Stimulated activated CD8-positive, alpha-beta memory T cell treated with anti-CD3 and anti-CD28 coated beads, Interleukin-7, amount 100 ng/mL, for 48 hours (primary cell): ENCODE measurements around the gene ST6GAL2.

Experiments used
- DNase-seq, 2 donors: peaks; one replicate each; pipeline ENCODE4 v3.0.0-alpha.2; 2020; ENCODE audit warnings: low read depth in 1 of 2; ENCODE audit errors: extremely low read depth in 1 of 2

Gene ST6GAL2

GRCh38 chr2:106866641-106867040, 19.3 kb downstream of the ST6GAL2 start:
- no peak for DNase-seq

DNA sequence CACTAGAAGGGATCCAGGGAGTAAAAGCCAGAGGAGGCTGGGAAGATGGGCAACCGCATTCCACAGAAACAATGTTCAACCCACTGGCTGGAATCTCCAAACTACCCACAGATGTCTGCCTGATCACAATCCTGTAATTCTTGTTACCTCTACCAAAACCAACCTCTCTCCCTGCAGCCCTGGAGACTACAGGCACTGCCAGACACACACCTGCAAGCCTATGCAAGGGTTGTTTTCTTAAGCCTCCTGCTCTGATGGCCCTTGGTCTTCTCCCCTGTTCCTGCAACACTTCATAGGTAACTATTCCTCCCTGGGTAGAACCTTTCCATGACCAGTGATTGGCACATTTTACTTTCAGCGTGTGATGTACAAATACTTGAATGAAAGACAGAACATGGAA, 21.9 kb downstream of the ST6GAL2 start:
- DNase-seq: no peak

DNA sequence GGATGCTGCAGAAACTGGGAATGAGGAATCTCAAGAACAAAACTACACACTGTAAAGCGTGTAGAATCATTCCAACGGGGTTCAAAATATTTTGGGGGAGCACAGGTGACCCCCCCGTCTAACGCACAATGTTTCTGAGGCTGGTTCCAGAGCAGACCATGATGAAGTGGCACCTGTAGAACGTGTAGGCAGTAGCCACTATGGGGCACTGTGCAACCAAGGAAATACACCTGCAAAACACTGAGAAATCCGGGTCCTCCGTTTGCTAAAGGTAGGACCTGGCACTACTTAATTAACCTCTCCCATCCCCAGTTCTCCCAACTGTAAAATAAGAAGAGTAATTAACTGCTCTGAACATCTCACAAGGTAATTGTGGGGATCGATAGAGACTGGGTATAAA, 22.6 kb downstream of the ST6GAL2 start:
- DNase-seq: no peak

- no peak for DNase-seq
Observed at GRCh38 chr2:106859498-106859897, 26.5 kb downstream of the ST6GAL2 start.

GRCh38 chr2:106858810-106859209, 27.2 kb downstream of the ST6GAL2 start:
- DNase-seq: no peak

- DNase-seq: no peak
Observed at GRCh38 chr2:106857882-106858478, 28.0 kb downstream of the ST6GAL2 start.

- DNase-seq: no peak
Observed at GRCh38 chr2:106853631-106854030, 32.3 kb downstream of the ST6GAL2 start.

DNA sequence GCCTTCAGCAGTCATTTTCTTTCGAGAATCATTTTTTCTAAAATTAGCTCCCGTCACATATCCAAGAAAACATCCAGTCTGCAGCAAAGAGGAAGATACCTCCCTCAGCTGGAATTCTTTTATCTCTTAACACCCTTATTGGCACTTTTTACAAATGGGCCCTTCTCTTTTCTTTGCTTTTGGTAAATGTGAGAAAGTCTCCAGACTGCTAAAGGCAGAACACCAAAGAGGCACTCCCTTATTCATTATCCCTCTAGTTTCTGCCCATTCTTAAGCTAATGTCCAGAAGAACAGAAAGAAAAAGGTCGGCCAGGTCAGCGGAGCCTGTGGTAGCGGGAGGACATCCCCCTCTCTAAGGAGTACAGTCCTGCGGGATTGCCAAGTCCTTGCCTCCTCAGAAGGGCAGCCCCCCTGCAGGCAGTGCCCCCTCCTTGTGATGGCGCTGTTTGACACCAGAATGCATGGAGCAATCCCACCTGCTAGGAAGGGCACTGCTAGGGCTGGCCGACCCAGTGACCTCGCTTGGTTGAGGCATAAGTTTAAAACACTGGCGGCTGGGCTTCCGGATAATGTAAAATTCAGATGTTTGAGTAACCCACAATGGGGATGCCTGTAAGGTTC, 34.0 kb downstream of the ST6GAL2 start:
- no peak for DNase-seq

DNA sequence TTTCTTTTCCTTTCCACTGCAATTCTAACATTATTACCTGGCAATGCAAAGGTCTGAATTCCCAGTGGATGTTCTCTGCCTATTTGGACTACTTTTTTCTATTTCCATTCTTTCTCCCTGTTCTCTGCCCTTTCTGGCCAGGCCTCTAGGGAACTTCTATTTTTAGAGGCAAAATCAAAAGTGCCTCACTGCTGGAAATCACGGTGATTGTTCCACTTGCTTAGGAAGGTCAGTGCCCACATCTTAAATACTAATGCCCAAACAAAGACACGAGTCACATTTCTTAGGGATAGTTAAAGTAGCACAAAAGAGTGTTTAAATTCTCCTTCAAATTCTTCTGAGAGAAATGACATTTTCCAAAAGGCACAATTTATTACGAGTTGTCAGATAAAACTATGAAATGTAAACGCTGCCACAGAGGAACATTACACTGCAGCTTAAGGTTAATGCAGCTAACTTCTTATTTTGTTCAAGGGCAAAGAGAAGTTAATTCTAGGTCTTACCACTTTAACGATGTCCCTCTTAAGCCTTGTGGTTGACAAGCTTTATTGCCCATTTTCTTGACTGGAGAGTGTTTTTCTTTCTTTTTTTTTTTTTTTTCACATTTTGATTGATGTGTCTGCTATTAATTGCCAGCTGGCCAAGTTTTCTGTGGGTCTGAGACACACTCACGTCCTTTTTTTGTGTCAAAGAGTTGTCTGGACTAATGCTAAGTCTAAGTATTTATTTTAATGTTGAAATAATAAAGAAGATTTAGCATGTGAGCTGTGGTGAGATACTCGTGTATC, 34.7 kb downstream of the ST6GAL2 start:
- no peak for DNase-seq

GRCh38 chr2:106849253-106849652, 36.7 kb downstream of the ST6GAL2 start:
- no peak for DNase-seq

- no peak for DNase-seq
Observed at GRCh38 chr2:106847366-106847765, 38.6 kb downstream of the ST6GAL2 start.

- no peak for DNase-seq
Observed at GRCh38 chr2:106845716-106846115, 40.3 kb downstream of the ST6GAL2 start.

GRCh38 chr2:106843910-106844250, 42.1 kb downstream of the ST6GAL2 start:
- DNase-seq: no peak

- no peak for DNase-seq
Observed at GRCh38 chr2:106843001-106843909, 42.7 kb downstream of the ST6GAL2 start.

DNA sequence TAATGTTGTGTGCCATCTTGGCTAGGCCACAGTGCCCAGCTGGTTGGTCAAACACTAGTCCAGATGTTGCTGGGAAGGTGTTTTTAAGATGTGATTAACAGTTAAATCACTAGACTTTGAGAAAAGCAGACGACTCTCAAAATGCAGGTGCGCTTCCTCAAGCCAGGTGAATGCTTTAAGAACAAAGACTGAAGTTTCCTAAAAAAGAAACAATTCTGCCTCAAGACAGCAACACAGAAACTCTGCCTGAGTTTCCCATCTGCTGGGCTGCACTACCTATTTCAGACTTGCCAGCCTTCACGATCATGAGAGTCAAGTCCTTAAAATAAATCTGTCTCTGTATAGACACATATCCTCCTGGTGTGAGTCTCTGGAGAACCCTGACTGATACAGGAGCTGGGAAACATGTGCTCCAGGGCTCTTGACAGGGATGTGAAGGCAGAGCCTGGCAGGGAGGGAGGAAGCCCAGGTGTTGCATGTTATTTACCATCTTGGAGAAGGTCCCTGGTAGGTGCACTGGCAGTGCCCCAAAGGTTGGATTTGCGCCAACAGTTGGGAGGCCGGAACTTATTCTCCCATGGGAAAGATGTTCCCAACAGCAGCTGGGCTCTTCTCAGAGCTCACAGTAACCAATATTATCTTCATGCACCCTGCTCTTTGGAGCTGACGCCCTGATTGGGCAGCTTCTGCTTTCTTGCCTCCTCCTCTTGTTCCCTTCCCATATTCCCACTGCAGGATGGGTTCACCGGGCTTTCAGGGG, 43.9 kb downstream of the ST6GAL2 start:
- no peak for DNase-seq

DNA sequence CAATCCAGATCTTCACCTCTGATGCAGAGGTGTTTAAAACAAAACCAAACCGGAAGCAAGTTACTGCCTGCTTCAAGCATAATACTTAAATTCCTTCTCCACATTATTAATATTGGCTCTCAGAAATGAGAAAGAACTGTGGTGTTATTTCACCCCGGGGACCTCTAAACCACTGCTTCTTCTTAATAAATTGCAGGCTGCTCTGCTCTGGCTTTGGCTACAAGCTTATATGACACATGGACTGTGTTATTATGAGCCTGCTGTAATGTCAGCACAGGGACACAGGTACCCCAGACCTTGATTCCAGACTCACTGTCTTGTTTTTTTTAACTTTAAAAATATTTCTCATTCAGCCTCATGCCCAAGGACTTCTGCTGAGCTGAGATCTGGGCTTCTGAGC, 45.1 kb downstream of the ST6GAL2 start:
- no peak for DNase-seq

DNA sequence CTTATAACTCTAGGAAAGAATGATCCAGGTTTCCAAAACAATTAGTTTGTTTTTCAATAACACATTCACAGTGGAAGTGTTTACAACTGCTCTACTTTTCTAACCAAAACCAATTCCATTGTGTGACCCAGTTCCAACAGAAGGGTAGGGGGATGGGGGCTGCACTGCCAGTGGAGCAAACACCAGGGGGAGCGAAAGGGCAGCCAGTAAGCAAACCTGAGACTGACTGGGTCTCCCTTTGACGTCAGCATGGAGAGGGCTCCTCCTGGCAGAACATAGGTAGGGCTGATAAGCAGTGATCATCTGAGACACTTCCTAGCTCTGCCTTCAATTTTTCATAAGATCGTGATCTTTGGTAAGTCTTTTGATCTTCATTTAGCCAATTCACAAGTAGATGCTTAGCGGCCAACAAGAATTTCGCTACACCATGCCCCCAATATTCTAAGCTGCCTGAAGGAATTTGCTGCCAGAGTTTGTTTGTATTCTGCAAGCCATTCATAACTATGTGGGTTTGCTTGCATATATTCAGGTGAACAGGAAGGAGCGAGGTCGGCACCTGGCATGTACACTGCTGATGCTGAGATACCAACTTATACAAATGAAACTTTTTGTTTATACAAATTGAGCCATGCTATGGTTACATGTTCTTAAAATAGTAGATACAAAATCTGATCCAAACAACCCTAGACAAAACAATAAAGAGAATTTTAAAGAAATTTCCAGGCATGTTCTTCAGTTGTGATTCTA, 45.9 kb downstream of the ST6GAL2 start:
- no peak for DNase-seq

GRCh38 chr2:106833256-106833655, 52.7 kb downstream of the ST6GAL2 start:
- DNase-seq: no peak

DNA sequence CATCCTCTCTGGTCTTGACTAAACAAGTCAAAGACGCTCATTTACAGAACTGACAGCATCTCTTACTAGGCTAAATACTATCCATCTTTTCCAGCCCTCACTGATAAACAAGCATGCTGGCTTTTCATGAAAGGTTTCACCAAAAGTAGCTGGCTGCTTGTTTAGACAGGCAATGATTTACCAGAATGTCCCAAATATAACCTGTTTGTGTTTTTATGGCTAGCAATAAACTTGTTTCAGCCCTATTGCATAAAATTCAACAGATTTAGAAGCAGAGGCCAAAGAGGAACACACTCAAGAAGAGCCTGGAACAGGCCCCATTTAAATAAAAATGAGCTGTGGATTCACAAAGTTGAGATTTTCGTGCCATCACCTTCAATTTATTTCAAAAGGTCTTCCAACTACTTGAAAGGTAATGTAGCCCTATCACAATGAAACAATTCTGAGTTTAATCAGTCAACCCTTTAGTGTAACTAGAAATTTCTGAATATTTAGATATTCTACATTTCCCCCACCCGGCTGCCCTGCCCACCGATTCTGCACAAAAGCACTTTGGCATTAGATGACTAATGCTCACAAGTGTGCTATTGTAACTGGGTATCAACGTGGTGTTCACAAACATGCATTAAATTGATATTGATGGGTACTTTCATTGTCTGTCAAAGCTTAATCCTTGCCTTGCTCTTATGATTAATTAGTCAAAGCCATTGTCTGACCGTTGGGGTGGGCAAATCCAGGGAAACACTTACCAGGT, 54.0 kb downstream of the ST6GAL2 start:
- no peak for DNase-seq
